ENCODE data around the gene ELMO1. TPM values are rescaled to one million over a fixed set of nuclear protein-coding genes. Genes with fewer than 3 reads are reported as not detected.

The ELMO1 gene
- polyA plus RNA-seq, 1 donor from 2014 or later: 86.5 TPM

DNA sequence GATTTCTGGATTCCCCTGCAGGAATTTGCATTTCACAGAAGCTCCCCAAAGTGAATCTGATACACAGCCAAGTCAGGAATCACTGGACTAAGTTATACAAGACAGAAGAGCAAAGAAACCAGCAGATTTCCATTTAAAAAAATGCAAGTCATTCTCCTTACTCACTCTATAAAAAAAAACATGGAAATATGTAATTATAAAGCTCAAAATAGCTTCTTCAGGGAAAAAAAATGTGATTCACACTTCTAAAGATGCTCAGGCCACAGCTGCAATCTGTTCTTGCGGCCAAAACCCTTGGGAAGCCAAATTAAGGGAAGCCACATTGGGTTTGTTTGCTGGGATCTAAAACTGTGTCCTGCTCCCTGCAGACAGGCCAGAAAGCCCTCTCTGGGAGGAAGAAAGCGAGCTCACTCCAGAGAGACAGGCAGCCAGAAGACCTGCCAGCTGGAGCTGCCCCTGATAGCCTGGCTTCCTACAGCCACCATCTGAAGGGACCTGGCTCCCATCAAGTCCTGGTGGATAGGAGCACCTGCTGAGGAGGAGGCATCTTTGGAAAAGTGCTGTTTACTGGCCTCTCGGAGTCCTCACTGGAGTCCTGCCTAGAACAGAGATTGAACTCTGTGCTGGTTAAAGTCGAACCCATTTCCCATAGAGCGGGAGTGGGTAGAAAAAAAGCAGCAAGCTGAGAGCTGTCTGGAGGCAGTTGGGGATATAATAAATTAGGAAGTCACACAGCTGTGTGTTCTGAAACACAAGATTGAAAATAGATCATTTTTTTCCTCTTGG, 365.2 kb downstream of the ELMO1 start:
- peaks cover 6 to 18% (median 11%) of the 10 kb centered on the region in 3 donors for H3K4me1 Mint-ChIP-seq
- H3K4me3 Mint-ChIP-seq: no peak overlapping the region
- H3K27me3 Mint-ChIP-seq: no peaks in the 10 kb centered on the region
- peak overlapping the region in 1 of 3 donors; percentile 46 for H3K27ac Mint-ChIP-seq
- H3K9me3 Mint-ChIP-seq: no peaks in the 10 kb centered on the region
- H3K36me3 Mint-ChIP-seq: peaks cover 5% of the 10 kb centered on the region

DNA sequence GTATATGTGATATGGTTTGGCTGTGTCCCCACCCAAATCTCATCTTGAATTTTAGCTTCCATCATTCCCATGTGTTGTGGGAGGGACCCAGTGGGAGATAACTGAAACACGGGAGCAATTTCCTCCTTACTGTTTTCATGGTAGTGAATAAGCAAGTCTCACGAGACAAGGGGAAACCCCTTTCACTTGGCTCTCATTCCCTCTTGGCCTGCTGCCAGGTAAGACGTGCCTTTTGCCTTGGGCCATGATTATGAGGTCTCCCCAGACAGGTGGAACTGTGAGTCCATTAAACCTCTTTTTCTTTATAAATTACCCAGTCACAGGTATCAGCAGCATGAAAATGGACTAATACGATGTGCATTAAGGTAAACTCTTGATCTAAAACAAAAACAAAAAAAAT, 367.2 kb downstream of the ELMO1 start:
- H3K27ac Mint-ChIP-seq: no peak overlapping the region

DNA sequence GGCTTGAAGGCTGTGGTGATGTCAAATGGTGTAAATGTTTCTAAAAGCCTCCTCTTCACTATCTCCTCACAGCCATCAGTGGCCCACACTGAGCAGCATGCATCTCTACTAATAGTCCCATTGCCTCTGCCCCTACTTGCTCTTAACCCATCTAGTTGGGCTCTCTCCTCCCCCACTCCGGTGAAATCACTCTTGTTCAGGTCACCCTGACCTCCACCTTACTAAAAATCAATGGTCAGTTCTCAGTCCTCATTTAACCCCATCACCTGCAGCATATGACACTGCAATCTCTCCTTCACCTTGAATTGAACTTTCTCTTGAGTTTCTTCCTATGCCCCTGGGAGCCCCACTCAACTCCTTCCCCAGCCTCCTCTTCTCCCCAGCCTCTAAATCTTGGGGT, 369.2 kb downstream of the ELMO1 start:
- H3K27ac Mint-ChIP-seq: no peak overlapping the region
- H3K9me3 Mint-ChIP-seq: no peaks in the 10 kb centered on the region
- no peak overlapping the region for H3K4me3 Mint-ChIP-seq
- H3K36me3 Mint-ChIP-seq: peaks cover 4% of the 10 kb centered on the region
- no peaks in the 10 kb centered on the region for H3K27me3 Mint-ChIP-seq
- H3K4me1 Mint-ChIP-seq: peaks cover 6 to 15% (median 11%) of the 10 kb centered on the region in 3 donors

More for the DNA sequence above, 367.2 kb downstream of the ELMO1 start:
- Mint-ChIP-seq H3K4me1 (peaks cover 6 to 18% (median 11%) of the 10 kb centered on the region in 3 donors), H3K27me3 (no peaks in the 10 kb centered on the region), H3K9me3 (no peaks in the 10 kb centered on the region), H3K4me3 (no peak overlapping the region), H3K36me3 (peaks cover 4% of the 10 kb centered on the region)

DNA sequence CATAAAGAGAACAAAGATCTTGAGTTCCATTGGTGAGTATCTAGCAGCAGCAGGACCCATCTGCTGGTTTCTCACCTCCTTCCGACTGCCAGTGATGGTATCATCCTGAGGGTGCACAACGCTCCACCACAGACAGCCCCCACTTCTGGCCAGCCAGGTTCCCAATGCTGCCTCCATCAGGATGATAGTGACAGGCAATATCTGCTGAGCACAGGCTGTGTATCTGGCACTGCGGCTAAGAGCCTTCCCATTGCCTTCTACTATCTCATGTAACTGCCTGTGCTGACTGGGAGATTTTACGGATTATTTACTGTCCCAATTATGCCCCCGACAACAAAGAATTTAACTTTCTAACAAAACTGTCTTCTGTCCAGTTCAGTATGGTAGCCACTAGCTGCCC, 372.0 kb downstream of the ELMO1 start:
- Mint-ChIP-seq H3K4me3 (no peak overlapping the region), H3K36me3 (peaks cover 8% of the 10 kb centered on the region), H3K27ac (no peak overlapping the region), H3K27me3 (no peaks in the 10 kb centered on the region), H3K4me1 (peaks cover 4 to 11% (median 6%) of the 10 kb centered on the region in 3 donors), H3K9me3 (no peaks in the 10 kb centered on the region)

DNA sequence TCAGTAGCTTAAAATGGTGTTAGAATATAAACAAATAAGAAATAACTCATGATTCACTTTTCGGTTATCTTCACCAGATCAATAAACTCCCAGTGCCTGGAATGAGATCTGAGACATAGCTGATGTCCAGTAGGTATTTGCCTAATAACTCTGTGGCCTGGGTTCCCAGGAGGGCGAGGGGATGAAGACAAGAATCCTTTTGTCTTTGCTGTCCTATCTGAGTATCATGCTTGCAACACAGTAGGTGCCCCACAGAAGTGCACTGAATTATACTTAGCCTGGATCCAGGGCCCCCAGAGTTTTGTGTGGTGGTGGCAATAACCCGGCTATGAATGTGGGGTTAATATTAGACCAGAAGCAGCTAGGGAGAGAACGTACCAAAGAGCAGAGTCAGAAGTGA, 374.3 kb downstream of the ELMO1 start:
- peaks cover 12% of the 10 kb centered on the region for H3K36me3 Mint-ChIP-seq
- H3K27me3 Mint-ChIP-seq: no peaks in the 10 kb centered on the region
- no peak overlapping the region for H3K4me3 Mint-ChIP-seq
- no peak overlapping the region for H3K27ac Mint-ChIP-seq
- peaks cover 0 to 4% (median 2%) of the 10 kb centered on the region in 3 donors for H3K4me1 Mint-ChIP-seq
- H3K9me3 Mint-ChIP-seq: no peaks in the 10 kb centered on the region

DNA sequence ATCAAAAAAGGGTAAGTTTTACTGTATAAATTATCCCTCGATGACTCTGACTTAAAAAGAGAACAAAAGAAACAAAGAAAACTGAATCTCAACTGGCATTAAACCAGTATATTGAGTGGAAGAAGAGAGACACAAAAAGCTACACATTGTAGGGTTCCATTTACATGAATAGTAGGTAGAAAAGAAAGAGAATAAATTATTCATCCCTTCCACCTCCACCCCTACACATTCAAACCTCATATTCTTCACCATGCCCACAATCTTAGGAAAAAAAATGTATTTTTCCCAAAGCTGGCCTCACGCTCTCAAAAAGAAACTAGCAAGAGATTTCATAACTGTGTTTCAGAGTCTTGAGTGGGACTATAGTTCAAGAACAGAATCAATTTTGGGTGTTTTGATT, 377.5 kb downstream of the ELMO1 start:
- peaks cover 8% of the 10 kb centered on the region for H3K36me3 Mint-ChIP-seq
- no peaks in the 10 kb centered on the region for H3K9me3 Mint-ChIP-seq
- H3K27ac Mint-ChIP-seq: peak overlapping the region in 1 of 3 donors; percentile 15
- no peak overlapping the region for H3K4me3 Mint-ChIP-seq
- no peaks in the 10 kb centered on the region for H3K27me3 Mint-ChIP-seq
- peaks cover 0 to 10% (median 6%) of the 10 kb centered on the region in 3 donors for H3K4me1 Mint-ChIP-seq

DNA sequence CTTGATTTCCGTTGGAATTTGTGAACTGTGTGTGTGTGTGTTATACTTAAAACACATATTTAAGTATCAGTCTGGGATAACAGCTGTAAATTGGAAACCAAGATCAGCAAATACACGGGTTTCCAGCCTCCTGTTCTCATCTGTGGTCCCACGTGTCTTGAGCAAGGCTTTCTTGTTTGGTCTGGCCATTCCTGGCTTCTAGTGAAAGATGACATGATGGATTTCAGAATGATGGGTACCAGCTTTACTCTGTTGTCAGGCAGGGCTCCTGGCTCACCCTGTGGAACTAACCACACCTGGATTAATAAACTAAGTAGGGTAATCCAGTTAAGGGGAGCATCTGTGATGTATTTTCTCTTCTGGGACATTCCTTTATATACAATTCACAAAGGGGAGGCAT, 378.2 kb downstream of the ELMO1 start:
- peaks cover 0 to 15% (median 6%) of the 10 kb centered on the region in 3 donors for H3K4me1 Mint-ChIP-seq
- no peaks in the 10 kb centered on the region for H3K9me3 Mint-ChIP-seq
- no peaks in the 10 kb centered on the region for H3K27me3 Mint-ChIP-seq
- H3K27ac Mint-ChIP-seq: no peak overlapping the region
- no peak overlapping the region for H3K4me3 Mint-ChIP-seq
- peaks cover 15% of the 10 kb centered on the region for H3K36me3 Mint-ChIP-seq

DNA sequence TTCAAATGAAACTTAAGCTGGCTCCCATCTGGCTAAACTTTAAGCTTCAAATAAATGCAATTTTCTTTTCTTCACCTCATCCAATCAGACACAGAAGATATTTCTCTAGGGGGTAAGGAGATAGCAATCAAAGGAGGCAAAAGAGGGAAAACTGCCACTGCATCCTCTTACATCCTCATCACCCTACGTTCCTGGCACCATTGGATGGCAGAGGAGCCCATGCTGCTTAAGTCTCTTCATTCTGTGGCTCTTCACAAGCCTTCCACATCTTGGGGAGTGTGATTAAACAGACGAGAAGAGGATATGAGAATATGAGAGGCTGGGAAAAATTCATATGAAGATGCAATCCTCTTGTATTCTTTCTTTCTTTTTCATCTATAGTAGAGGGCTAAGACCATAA, 378.6 kb downstream of the ELMO1 start:
- Mint-ChIP-seq H3K27ac (no peak overlapping the region), H3K36me3 (peaks cover 16% of the 10 kb centered on the region), H3K9me3 (no peaks in the 10 kb centered on the region)

DNA sequence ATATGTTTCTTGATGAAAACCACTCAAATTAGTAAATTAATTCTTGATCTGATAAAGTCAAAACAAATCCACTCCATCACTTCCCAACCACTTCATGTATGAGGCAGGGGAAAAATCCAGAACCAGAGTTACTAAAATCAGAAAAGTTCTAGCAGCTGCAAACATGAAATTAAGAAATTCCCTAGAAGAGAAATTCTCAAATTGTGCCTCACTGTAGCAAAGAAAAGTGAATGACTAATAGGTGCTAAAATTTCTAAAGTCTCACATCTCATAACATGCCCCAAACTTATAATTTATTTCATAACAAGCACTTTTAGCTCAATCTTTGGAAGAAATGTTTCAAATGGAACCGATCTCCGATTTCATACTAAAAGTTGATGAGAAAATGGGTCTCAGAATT, 379.3 kb downstream of the ELMO1 start:
- H3K4me3 Mint-ChIP-seq: no peak overlapping the region
- no peak overlapping the region for H3K27ac Mint-ChIP-seq
- peaks cover 0 to 15% (median 6%) of the 10 kb centered on the region in 3 donors for H3K4me1 Mint-ChIP-seq
- peaks cover 21% of the 10 kb centered on the region for H3K36me3 Mint-ChIP-seq
- H3K9me3 Mint-ChIP-seq: peaks cover 0 to 2% (median 0%) of the 10 kb centered on the region in 3 donors
- no peaks in the 10 kb centered on the region for H3K27me3 Mint-ChIP-seq

More for the DNA sequence above, 378.6 kb downstream of the ELMO1 start:
- Mint-ChIP-seq H3K27me3 (no peaks in the 10 kb centered on the region), H3K4me3 (no peak overlapping the region), H3K4me1 (peaks cover 0 to 15% (median 6%) of the 10 kb centered on the region in 3 donors)

DNA sequence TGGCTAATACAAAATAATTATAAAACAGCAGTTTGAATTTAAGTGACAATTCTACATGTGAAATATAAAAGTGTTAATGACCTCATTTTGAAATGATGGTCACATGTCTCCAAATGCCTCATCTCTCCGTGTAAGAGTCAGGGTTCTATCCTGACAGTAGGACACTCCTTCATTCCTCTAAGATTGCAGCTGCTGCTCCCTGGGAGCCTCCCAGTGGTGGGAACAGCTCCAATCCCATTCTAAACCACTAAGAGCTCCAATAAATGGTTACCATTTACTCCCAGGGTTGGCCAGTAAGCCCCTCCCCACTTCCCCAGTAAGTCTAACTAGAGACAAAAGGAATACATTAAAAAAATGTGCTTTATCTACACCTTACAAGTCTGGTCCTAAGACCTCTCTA, 379.8 kb downstream of the ELMO1 start:
- H3K9me3 Mint-ChIP-seq: peaks cover 0 to 2% (median 0%) of the 10 kb centered on the region in 3 donors
- no peak overlapping the region for H3K27ac Mint-ChIP-seq
- H3K27me3 Mint-ChIP-seq: no peaks in the 10 kb centered on the region
- H3K36me3 Mint-ChIP-seq: peaks cover 21% of the 10 kb centered on the region
- H3K4me3 Mint-ChIP-seq: no peak overlapping the region
- H3K4me1 Mint-ChIP-seq: peaks cover 0 to 15% (median 6%) of the 10 kb centered on the region in 3 donors

DNA sequence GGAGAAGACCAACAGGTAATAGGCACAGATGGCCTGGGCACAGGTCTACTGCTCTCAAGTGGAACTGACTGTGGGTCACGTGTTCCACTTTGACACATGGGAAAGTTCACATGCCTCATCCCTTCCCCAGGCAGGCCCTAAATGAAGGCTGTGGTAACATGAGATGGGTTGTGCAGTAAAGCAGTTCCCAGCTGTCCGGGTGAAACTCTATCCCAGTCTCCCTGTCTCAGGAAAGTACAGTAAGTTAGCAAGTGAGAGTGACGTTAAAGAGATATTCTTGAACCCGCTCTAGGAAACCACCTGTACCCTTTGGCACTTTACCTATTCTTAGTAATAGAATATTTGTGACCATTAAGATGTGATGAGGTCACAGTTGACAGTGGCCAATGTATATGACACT, 380.6 kb downstream of the ELMO1 start:
- H3K4me3 Mint-ChIP-seq: no peak overlapping the region
- H3K36me3 Mint-ChIP-seq: peaks cover 23% of the 10 kb centered on the region
- no peaks in the 10 kb centered on the region for H3K27me3 Mint-ChIP-seq
- no peak overlapping the region for H3K27ac Mint-ChIP-seq
- H3K4me1 Mint-ChIP-seq: peaks cover 0 to 15% (median 6%) of the 10 kb centered on the region in 3 donors
- H3K9me3 Mint-ChIP-seq: peaks cover 0 to 2% (median 0%) of the 10 kb centered on the region in 3 donors

DNA sequence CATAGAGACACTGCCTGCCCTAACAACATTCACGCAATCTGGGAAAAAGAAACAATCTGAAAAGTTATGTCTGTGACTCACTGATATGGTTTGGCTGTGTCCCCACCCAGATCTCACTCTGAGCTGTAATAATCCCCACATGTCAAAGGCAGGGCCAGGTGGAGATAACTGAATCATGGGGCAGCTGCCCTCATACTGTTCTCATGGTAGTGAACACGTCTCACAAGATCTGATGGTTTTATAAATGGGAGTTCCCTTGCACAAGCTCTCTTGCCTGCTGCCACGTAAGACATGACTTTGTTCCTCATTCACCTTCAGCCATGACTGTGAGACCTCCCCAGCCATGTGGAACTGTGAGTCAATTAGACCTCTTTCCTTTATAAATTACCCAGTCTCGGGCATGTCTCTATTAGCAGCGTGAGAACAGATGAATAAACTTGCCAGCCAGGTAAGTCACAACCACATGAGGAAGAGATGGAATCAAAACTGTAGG, 382.8 kb downstream of the ELMO1 start:
- H3K27me3 Mint-ChIP-seq: no peaks in the 10 kb centered on the region
- peak overlapping the region in 2 of 4 donors; percentile 11 to 50 for H3K4me3 Mint-ChIP-seq
- peaks cover 19% of the 10 kb centered on the region for H3K36me3 Mint-ChIP-seq
- H3K27ac Mint-ChIP-seq: peak overlapping the region; percentile 27 to 65 (median 37)
- H3K9me3 Mint-ChIP-seq: peaks cover 0 to 3% (median 2%) of the 10 kb centered on the region in 3 donors
- peaks cover 0 to 14% (median 4%) of the 10 kb centered on the region in 3 donors for H3K4me1 Mint-ChIP-seq

DNA sequence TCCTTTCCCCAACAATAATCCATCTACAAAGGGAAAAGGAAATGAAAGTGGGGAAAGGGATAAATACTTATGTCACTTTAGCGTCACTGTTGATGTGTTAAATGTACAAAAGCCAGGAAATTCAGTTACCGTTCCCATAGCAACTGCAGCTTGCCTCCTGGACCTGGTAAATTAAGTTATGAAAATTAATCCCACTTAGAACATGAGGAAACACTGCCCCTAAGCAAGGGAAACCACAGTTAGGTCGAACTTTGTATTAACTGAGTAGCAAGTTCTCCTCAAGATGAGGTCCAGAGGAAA, 386.2 kb downstream of the ELMO1 start:
- no peak overlapping the region for H3K4me3 Mint-ChIP-seq
- H3K27ac Mint-ChIP-seq: no peak overlapping the region
- H3K27me3 Mint-ChIP-seq: no peaks in the 10 kb centered on the region
- peaks cover 0 to 7% (median 0%) of the 10 kb centered on the region in 3 donors for H3K4me1 Mint-ChIP-seq
- H3K9me3 Mint-ChIP-seq: peaks cover 0 to 4% (median 3%) of the 10 kb centered on the region in 3 donors
- H3K36me3 Mint-ChIP-seq: peaks cover 17% of the 10 kb centered on the region

DNA sequence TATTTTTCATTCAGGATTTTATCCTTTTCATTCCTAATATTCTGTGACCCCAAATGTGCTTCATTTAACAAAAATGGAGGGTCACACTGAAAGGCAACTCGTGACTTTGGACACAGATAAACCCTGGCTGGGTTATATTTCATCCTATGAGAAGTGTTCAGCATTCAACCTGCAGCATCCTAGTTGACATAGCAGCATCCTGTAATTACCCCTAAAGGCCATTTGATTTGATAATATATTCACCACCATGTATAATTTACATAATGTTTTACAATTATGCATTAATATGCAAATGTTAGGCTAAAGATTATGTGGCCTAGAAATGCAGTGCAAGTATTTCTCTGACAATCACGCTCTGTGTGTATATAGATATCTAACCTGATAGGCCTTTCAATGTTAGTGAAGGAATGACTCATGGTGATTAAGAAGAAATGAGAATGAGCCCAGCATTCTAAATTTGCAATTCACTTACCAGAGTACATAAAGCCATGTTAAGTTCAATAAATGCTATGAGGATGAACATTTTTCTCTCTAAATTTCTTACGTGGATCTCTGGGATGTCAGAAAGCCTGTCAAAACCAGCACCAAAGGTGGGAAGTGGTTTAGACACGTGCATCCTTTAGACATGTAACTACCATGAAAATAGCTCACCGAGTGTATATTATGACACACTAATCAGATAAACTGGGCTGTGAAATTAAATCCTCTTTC, 386.7 kb downstream of the ELMO1 start:
- H3K27me3 Mint-ChIP-seq: no peaks in the 10 kb centered on the region
- H3K4me3 Mint-ChIP-seq: no peak overlapping the region
- H3K4me1 Mint-ChIP-seq: peaks cover 0 to 7% (median 1%) of the 10 kb centered on the region in 3 donors
- no peak overlapping the region for H3K27ac Mint-ChIP-seq
- H3K36me3 Mint-ChIP-seq: peaks cover 18% of the 10 kb centered on the region
- peaks cover 0 to 4% (median 3%) of the 10 kb centered on the region in 3 donors for H3K9me3 Mint-ChIP-seq

DNA sequence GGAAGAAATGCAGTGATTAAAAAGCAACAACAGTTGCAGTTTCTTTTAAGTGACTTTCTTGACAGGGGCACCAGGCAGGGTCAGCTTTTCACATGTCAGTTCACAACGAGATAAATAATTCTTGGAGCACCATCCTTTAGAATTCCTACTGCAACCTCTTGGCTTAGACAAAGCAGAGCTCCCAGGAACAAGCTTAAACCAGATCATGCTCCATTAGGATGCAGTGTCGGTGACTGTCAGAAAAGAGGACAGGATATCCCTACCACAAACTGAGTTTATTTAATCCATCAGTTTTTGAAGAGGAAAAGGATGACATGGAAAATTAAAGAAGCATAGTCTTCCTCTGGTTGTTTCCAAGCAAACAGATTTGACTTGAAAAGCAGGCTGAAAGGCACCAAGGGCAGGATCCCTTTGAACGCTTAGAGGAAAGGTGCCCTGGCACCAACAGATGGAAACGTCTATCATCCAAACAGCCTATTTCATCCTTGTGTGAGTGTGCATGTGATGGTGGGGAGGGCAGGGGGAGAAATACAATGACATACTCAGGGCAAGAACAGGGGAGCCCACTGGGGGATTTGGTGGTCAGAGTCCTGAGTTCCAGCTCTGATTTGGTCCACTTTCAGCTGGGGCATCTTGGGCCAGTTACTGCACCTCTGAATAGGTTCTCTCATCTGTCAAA, 392.3 kb downstream of the ELMO1 start:
- Mint-ChIP-seq H3K9me3 (peaks cover 0 to 4% (median 2%) of the 10 kb centered on the region in 3 donors), H3K4me1 (peaks cover 4 to 5% (median 4%) of the 10 kb centered on the region in 3 donors), H3K4me3 (no peak overlapping the region), H3K36me3 (peaks cover 8% of the 10 kb centered on the region), H3K27ac (peak overlapping the region in 1 of 3 donors; percentile 71), H3K27me3 (no peaks in the 10 kb centered on the region)

All from IgD-negative memory B cell (primary cell).